ENCODE results near the gene IFI35.

DNA sequence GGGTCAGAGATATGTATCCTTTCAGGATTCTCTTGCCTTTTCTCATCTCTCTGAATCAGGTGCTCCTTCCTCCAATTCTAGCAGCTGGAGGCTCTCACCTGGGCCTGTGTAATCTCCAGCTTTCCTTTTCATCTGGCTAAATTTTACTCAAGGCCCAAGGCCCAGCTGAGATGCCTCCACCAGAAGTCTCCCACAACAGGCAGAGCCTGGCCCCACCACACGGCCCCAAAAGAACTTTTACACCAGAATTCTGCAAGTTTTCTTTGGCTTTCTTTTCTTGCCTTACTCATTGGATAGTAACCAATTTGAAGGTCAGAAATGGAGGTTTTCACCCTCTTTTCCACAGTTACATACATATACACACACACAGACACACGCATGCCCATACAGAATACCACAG, 33.1 kb downstream of the IFI35 start:
- TF ChIP-seq, protein P1, sequence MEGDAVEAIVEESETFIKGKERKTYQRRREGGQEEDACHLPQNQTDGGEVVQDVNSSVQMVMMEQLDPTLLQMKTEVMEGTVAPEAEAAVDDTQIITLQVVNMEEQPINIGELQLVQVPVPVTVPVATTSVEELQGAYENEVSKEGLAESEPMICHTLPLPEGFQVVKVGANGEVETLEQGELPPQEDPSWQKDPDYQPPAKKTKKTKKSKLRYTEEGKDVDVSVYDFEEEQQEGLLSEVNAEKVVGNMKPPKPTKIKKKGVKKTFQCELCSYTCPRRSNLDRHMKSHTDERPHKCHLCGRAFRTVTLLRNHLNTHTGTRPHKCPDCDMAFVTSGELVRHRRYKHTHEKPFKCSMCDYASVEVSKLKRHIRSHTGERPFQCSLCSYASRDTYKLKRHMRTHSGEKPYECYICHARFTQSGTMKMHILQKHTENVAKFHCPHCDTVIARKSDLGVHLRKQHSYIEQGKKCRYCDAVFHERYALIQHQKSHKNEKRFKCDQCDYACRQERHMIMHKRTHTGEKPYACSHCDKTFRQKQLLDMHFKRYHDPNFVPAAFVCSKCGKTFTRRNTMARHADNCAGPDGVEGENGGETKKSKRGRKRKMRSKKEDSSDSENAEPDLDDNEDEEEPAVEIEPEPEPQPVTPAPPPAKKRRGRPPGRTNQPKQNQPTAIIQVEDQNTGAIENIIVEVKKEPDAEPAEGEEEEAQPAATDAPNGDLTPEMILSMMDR (IDR thresholded peaks at IDR 0.05 in 4 of 5, conservative IDR thresholded peaks at IDR 0.05 in 1 of 5): no peak
- TF ChIP-seq POLR2A (IDR thresholded peaks at IDR 0.05): no peak
